A549 (cell line): ENCODE data around the gene NT5C. TPM values are rescaled to one million over a fixed set of nuclear protein-coding genes. Genes with fewer than 3 reads are reported as not detected.
"Not testable (repeated sequence)": the region's sequence is repeated elsewhere in the genome, so short reads cannot be mapped to it uniquely, and the experiment has no call there.

ENCODE experiments used
- ATAC-seq, 2 experiments: fragments of 200-7000 bp in 1 of 2; fragments of >200 bp in 1 of 2; cut with Nextera tagmentation in 1 of 2; cut with Tn5 transposase in 1 of 2; 3 replicates each; pipeline versions ENCODE4 v1.8.0 to v1.9.1; 2018 to 2020; ENCODE audit warnings: mild to moderate bottlenecking in 1 of 2, moderate library complexity in 1 of 2
- CTCF ChIA-PET: fragments of 300-600 bp; sonication (Branson Sonifier 250); formaldehyde crosslinking; extraction: SDS; loops from one replicate; lab custom pipeline; 2021; ENCODE audit warnings: antibody characterized with exemption, inconsistent platforms; lab: Yijun Ruan, JAX
- POLR2A ChIA-PET: fragments of 350-600 bp; formaldehyde crosslinking; extraction: SDS; loops from one replicate; lab custom pipeline; 2021; ENCODE audit warnings: antibody characterized with exemption, inconsistent platforms; lab: Yijun Ruan, JAX
- DNase-seq, 2 experiments: peaks; one replicate each; pipeline versions ENCODE4 v3.0.0 to v3.0.0-alpha.2; 2011 to 2016; ENCODE audit warnings: low read depth in 1 of 2, low spot score in 1 of 2
- FAIRE-seq: peaks from 2 replicates; lab custom pipeline; 2011; peaks lifted over from hg19 to GRCh38; lab: Jason Lieb, UNC
- H3K27ac ChIP-seq, 2 experiments: fragments of >200 bp; sonication (Bioruptor Twin); formaldehyde crosslinking; 3 replicates each; pipeline ENCODE4 v1.5.1; 2016 to 2017
- H3K4me1 ChIP-seq: fragments of >200 bp; sonication (Bioruptor Twin); formaldehyde crosslinking; 3 replicates; pipeline ENCODE4 v1.6.1; 2016
- H3K4me2 ChIP-seq: fragments of >200 bp; sonication (Bioruptor Twin); formaldehyde crosslinking; 3 replicates; pipeline ENCODE4 v1.6.1; 2016
- H3K4me3 ChIP-seq: fragments of >200 bp; sonication (Bioruptor Twin); formaldehyde crosslinking; 3 replicates; pipeline ENCODE4 v1.5.1; 2016
- H3K9me3 ChIP-seq: fragments of >200 bp; sonication (Bioruptor Twin); formaldehyde crosslinking; 3 replicates; pipeline ENCODE4 v1.6.1; 2016
- BHLHE40 ChIP-seq: IDR thresholded peaks from 2 replicates; pipeline ENCODE4 v1.6.1; 2012; ENCODE audit warnings: low read depth, low read length, inconsistent platforms
- CEBPB ChIP-seq, 2 experiments: fragments of >200 bp in 1 of 2; sonication (Bioruptor Twin) in 1 of 2; formaldehyde crosslinking in 1 of 2; IDR thresholded peaks; 2 replicates each; pipeline ENCODE4 v1.6.1; 2012 to 2016
- CHD4 ChIP-seq: fragments of 200-600 bp; sonication (generic); IDR thresholded peaks from 2 replicates; pipeline ENCODE4 v1.6.1; 2016; ENCODE audit warnings: antibody characterized with exemption, mild to moderate bottlenecking, borderline replicate concordance
- CTCF ChIP-seq: fragments of >200 bp; sonication (Bioruptor Twin); formaldehyde crosslinking; IDR thresholded peaks from 3 replicates; pipeline ENCODE4 v1.5.1; 2016
- FOSL2 ChIP-seq, 2 experiments: fragments of 450-650 bp in 1 of 2; fragments of >200 bp in 1 of 2; sonication (Bioruptor Twin) in 1 of 2; formaldehyde crosslinking; IDR thresholded peaks; 2 replicates each; pipeline versions ENCODE4 v1.5.0 to v1.6.1; 2016 to 2020; ENCODE audit warnings: mild to moderate bottlenecking in 1 of 2, moderate library complexity in 1 of 2
- GATA3 ChIP-seq: IDR thresholded peaks from 2 replicates; pipeline ENCODE4 v1.6.1; 2012; ENCODE audit warnings: borderline replicate concordance
- JUNB ChIP-seq: fragments of >200 bp; sonication (Bioruptor Twin); formaldehyde crosslinking; IDR thresholded peaks from 2 replicates; pipeline ENCODE4 v1.6.1; 2016
- MAZ ChIP-seq: fragments of 150-350 bp; IDR thresholded peaks from 2 replicates; pipeline ENCODE4 v1.6.1; 2014; ENCODE audit warnings: antibody characterized with exemption, low read depth, low read length, borderline replicate concordance
- MYC ChIP-seq: IDR thresholded peaks from 2 replicates; pipeline ENCODE4 v1.6.1; 2012; ENCODE audit warnings: mild to moderate bottlenecking, inconsistent platforms, low read length, improper control_type of control experiment, borderline replicate concordance
- POLR2A ChIP-seq: IDR thresholded peaks from 2 replicates; pipeline ENCODE4 v1.6.1; 2012; ENCODE audit warnings: mild to moderate bottlenecking, low read length
- RAD21 ChIP-seq, 2 experiments: fragments of >200 bp in 1 of 2; sonication (Bioruptor Twin) in 1 of 2; formaldehyde crosslinking in 1 of 2; IDR thresholded peaks in 1 of 2; conservative IDR thresholded peaks in 1 of 2; 2 replicates in 1 of 2; 3 replicates in 1 of 2; pipeline ENCODE4 v1.6.1; 2012 to 2018; ENCODE audit warnings: inconsistent platforms in 1 of 2
- RARB ChIP-seq: fragments of 250-450 bp; sonication (Bioruptor Pico); IDR thresholded peaks from 2 replicates; pipeline ENCODE4 v1.8.0; 2021; ENCODE audit warnings: mild to moderate bottlenecking, moderate library complexity
- REST ChIP-seq: fragments of 200-600 bp; sonication (generic); IDR thresholded peaks from 2 replicates; pipeline ENCODE4 v1.6.1; 2016; ENCODE audit warnings: antibody characterized with exemption, mild to moderate bottlenecking, moderate library complexity
- RFX5 ChIP-seq: fragments of 450-650 bp; IDR thresholded peaks from 2 replicates; pipeline ENCODE4 v1.7.1; 2014; ENCODE audit warnings: antibody characterized with exemption, mild to moderate bottlenecking, moderate library complexity
- SMC3 ChIP-seq: fragments of >200 bp; sonication (Bioruptor Twin); formaldehyde crosslinking; IDR thresholded peaks from 3 replicates; pipeline ENCODE4 v1.6.1; 2018; ENCODE audit warnings: inconsistent platforms
- TFCP2L1 ChIP-seq: fragments of 250-450 bp; sonication (Bioruptor Pico); IDR thresholded peaks from 2 replicates; pipeline ENCODE4 v1.5.0; 2021; ENCODE audit warnings: mild to moderate bottlenecking
- ZC3H11A ChIP-seq: fragments of 450-650 bp; IDR thresholded peaks from 2 replicates; pipeline ENCODE4 v1.6.1; 2014; ENCODE audit warnings: antibody characterized with exemption, mild to moderate bottlenecking
- WGBS: methylation state at CpG from one replicate; pipeline ENCODE4 v1.1.6; 2017; ENCODE audit errors: missing lambda C conversion rate; 5-methylcytosine and 5-hydroxymethylcytosine counted together
- polyA plus RNA-seq, 4 experiments: library from polyadenylated mRNA; depleted of rRNA in 3 of 4; stranded (reverse); fragments of >200 nt; fragmentation: RNase III in 1 of 4; extraction: RNeasy Plus Mini Kit Qiagen cat#74134 plus additional on column Dnase treatment in 1 of 4; gene quantifications; 2 replicates in 3 of 4; 3 replicates in 1 of 4; pipeline ENCODE4 v1.2.3, GENCODE V29; 2011 to 2017

Gene NT5C
- polyA plus RNA-seq, 2 of the 4 experiments (the other 2 are of a cell fraction), result 73.7 to 91.4 TPM

- not testable (repeated sequence) for H3K9me3 ChIP-seq; H3K4me3 ChIP-seq; ATAC-seq; FAIRE-seq; DNase-seq; H3K4me2 ChIP-seq; TF ChIP-seq FOSL2 (IDR thresholded peaks at IDR 0.05)
- H3K27ac ChIP-seq, result 0 out of 6 replicates have a peak overlapping the region, but pooled peaks of 1 of the 2 experiments have one; percentile 0
- 84% methylated on average over 14 of the region's 14 CpGs for WGBS
- peaks cover 23% of the 10 kb centered on the region for H3K4me1 ChIP-seq
- ChIA-PET POLR2A (interaction anchor here (0.6 to 1.0 kb wide), 2 partner anchors 10 to 19 kb away, joined by 3 to 4 read pairs; no protein-coding TSS in a partner anchor), CTCF (interaction anchor here (1.1 to 62.2 kb wide), 4 partner anchors 11 to 68 kb away, joined by 4 to 3429 read pairs (median 82); partner anchors contain the start of genes ARMC7, ATP5PD, KCTD2 and SLC16A5)
- peak; percentile 47; the same call in 1 of the 2 replicates for TF ChIP-seq FOSL2 (CRISPR knock-in tag; IDR thresholded peaks at IDR 0.05)
Measured at GRCh38 chr17:75133607-75134347, 2.2 kb upstream of the NT5C start.

- FAIRE-seq (no peak), DNase-seq (no peak), ATAC-seq (no peak)
- Histone ChIP-seq H3K4me2 (no peak overlapping the region), H3K4me1 (peaks cover 30% of the 10 kb centered on the region), H3K9me3 (no peaks in the 10 kb centered on the region), H3K4me3 (no peak overlapping the region), H3K27ac (peak overlapping the region in 1 of 2 experiments; percentile 44; a peak in 2 of 6 replicates)
- TF ChIP-seq RFX5 (no peak), RARB (CRISPR knock-in tag) (no peak), JUNB (no peak)
- CTCF ChIA-PET, result interaction anchor here (0.7 to 62.2 kb wide), 8 partner anchors 12 to 188 kb away, joined by 3 to 3429 read pairs (median 25); partner anchors contain the start of genes ARMC7, ATP5PD, KCTD2 and NUP85
- whole genome bisulfite sequencing, result 83% methylated on average over 3 of the region's 3 CpGs
- POLR2A ChIA-PET, result interaction anchor here (1.4 to 1.8 kb wide), 2 partner anchors 22 to 68 kb away, joined by 4 to 9 read pairs; partner anchors contain the start of gene JPT1
Measured at GRCh38 chr17:75133001-75133400, 1.5 kb upstream of the NT5C start.

GRCh38 chr17:75132018-75133000 lies 767 bp upstream of the NT5C start:
- ChIA-PET CTCF (interaction anchor here (0.7 to 62.2 kb wide), 23 partner anchors 13 to 615 kb away, joined by 3 to 3429 read pairs (median 7); partner anchors contain the start of genes ARMC7, ATP5PD, JPT1 and KCTD2), POLR2A (interaction anchor here (0.6 to 7.0 kb wide), 12 partner anchors 9 to 138 kb away, joined by 3 to 70 read pairs (median 6); partner anchors contain the start of genes GGA3, JPT1, MIF4GD and MRPS7)
- WGBS, result 86% methylated on average over 40 of the region's 40 CpGs
- peak overlapping the region; percentile 97 for H3K27ac ChIP-seq
- peak overlapping the region; percentile 89 for H3K4me3 ChIP-seq
- H3K9me3 ChIP-seq, DNase-seq, FAIRE-seq: not testable (repeated sequence)
- 0 out of 2 replicates have a peak, but pooled peaks have one; percentile 13 for TF ChIP-seq CHD4
- TF ChIP-seq TFCP2L1 (CRISPR knock-in tag), result 0 out of 2 replicates have a peak, but pooled peaks have one; percentile 36
- H3K4me2 ChIP-seq, result peak overlapping the region; percentile 87
- peaks cover 37% of the 10 kb centered on the region for H3K4me1 ChIP-seq
- peak; percentile 1; a peak in 3 of 6 replicates for ATAC-seq

GRCh38 chr17:75130632-75131277 lies 787 bp downstream of the NT5C start:
- H3K4me3 ChIP-seq, result peak overlapping the region; percentile 89
- ATAC-seq, result peak; percentile 66 to 74
- no peaks in the 10 kb centered on the region for H3K9me3 ChIP-seq
- H3K4me1 ChIP-seq, result peaks cover 47% of the 10 kb centered on the region
- 10% methylated on average over 22 of the region's 29 CpGs for WGBS
- H3K4me2 ChIP-seq, result peak overlapping the region; percentile 87
- ChIA-PET CTCF (interaction anchor here (0.6 to 62.2 kb wide), 33 partner anchors 14 to 617 kb away, joined by 3 to 3429 read pairs (median 5); partner anchors contain the start of genes ARMC7, ATP5PD, CDR2L and JPT1), POLR2A (interaction anchor here (0.6 to 7.0 kb wide), 14 partner anchors 8 to 140 kb away, joined by 3 to 70 read pairs (median 4); partner anchors contain the start of genes ARMC7, JPT1, MIF4GD and MRPL58)
- FAIRE-seq, result no peak
- DNase-seq, result peak; percentile 81 to 86
- peak overlapping the region; percentile 97 for H3K27ac ChIP-seq
- TF ChIP-seq GATA3 (0 out of 2 replicates have a peak, but pooled peaks have one; percentile 12), MYC (peak; percentile 58; the same call in 1 of the 2 replicates), RAD21 (conservative IDR thresholded peaks at IDR 0.05 in 1 of 2, IDR thresholded peaks at IDR 0.05 in 1 of 2) (peak; percentile 48 to 55), BHLHE40 (no peak), POLR2A (peak; percentile 23; the same call in 1 of the 2 replicates), CTCF (peak; percentile 64), ZC3H11A (no peak), REST (no peak), CEBPB (IDR thresholded peaks at IDR 0.05) (no peak), SMC3 (peak; percentile 73), MAZ (no peak)
